GM06990 (cell line): Measurements from ENCODE around the gene INPP4A.

Experiments used
- DNase-seq: peaks from one replicate; pipeline ENCODE4 v3.0.0-alpha.2; 2011; ENCODE audit not compliant: insufficient read length; ENCODE audit errors: extremely low read depth
- H3K27me3 ChIP-seq: replicated peaks from 2 replicates; pipeline ENCODE4 v1.6.0; 2011; ENCODE audit warnings: low read length; ENCODE audit not compliant: control insufficient read depth, insufficient read depth
- H3K36me3 ChIP-seq: 2 replicates; pipeline ENCODE4 v1.5.1; 2011; ENCODE audit warnings: low read length; ENCODE audit not compliant: control insufficient read depth, insufficient read depth
- H3K4me3 ChIP-seq: replicated peaks from 2 replicates; pipeline ENCODE4 v1.5.1; 2011; ENCODE audit warnings: low read depth, mild to moderate bottlenecking, control low read depth, low read length
- CTCF ChIP-seq: IDR thresholded peaks from 2 replicates; pipeline ENCODE4 v1.5.1; 2011; ENCODE audit warnings: low read length, control low read depth, mild to moderate bottlenecking, inconsistent platforms; ENCODE audit not compliant: insufficient read depth, poor library complexity, severe bottlenecking

INPP4A gene

GRCh38 chr2:98559581-98559980, 114.9 kb downstream of the INPP4A start:
- no peak overlapping the region for H3K4me3 ChIP-seq
- H3K27me3 ChIP-seq = no peaks in the 10 kb centered on the region
- no peak for DNase-seq
- TF ChIP-seq CTCF = no peak
- H3K36me3 ChIP-seq = peaks cover 34% of the 10 kb centered on the region

DNA sequence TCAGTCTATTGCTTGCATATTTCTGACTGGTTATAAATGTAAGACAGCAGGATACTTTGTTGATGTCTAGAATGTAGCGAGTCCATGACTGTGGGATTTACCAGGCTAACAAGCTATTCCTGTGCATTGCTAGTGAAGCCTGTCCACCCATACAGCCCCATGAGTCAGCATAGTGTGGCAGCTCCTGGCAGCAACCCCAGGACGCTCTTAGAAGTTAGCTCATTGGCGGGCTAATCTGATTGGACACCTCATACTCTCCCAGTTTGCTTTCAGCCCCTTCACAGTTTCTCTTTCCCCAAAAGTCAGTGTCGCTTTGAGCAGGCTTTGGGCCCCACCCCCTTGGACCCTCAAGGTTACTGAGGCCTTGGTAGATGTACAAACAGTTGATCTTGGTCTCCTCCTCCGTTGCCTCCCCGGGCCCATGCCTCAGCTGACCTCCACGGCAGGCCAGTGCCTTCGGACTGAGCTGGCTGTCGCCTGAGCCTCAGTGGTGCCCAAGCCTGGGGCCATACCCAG, 115.7 kb downstream of the INPP4A start:
- Histone ChIP-seq H3K36me3 (peaks cover 33% of the 10 kb centered on the region), H3K27me3 (no peaks in the 10 kb centered on the region), H3K4me3 (no peak overlapping the region)
- no peak for DNase-seq
- no peak for TF ChIP-seq CTCF

DNA sequence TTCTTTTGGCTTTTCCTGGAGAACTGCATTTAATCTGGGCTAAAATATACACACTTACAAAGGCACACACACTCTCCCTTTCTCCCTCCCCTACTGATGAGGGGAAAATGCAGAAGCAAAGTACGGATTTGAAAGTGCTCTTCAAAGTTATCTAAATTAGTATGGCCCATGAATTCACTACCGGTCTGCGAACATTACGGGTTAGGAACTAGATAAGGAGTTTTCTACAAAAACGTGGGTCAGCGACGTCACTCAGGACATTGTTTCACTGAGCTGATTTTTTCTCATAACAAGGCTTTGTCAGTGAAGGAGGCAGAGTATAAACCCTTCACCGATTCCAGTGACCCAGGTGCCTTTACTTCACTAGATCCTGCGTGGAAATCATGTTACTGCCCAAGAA, 116.4 kb downstream of the INPP4A start:
- no peak for DNase-seq
- Histone ChIP-seq H3K36me3 (peaks cover 31% of the 10 kb centered on the region), H3K27me3 (no peaks in the 10 kb centered on the region), H3K4me3 (no peak overlapping the region)
- TF ChIP-seq CTCF = no peak

DNA sequence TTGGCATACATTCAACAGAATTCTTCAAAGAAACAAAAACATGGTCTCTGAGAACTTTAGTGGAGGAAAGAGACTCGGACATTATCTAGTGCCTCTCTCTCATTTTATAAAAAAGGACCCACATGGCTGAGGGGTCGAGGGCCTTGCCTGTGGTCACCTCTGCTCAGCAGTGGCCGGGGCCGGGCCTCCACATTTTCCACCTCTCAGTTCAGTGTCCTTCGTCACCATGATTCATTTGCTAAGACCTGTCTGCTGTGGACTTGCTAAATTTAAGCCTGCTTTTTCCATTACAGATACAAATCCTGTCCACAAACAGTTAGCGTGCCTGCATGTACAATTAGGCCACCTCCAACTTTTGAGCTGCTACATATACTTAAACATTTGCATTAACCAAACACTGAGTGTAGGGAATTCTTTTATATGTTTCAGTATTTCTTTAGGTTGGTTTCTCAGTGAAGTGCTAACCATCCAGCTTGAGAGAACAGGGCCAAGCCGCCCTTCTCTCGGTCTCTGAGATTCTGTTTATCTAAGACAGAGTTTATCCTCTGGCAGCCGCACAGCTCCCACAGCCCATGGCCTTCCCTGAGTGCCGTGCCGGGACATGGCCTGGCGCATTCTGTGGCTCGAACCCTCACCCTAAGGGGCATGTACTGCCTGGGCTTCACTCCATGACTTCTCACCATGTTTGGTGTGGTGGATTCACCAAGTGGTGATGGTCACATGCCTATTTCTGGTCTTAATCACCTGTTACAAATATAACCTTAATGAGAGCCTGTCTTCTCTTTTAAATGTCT, 117.4 kb downstream of the INPP4A start:
- no peak for TF ChIP-seq CTCF
- Histone ChIP-seq H3K27me3 (no peaks in the 10 kb centered on the region), H3K4me3 (no peak overlapping the region), H3K36me3 (peaks cover 35% of the 10 kb centered on the region)
- DNase-seq = no peak

DNA sequence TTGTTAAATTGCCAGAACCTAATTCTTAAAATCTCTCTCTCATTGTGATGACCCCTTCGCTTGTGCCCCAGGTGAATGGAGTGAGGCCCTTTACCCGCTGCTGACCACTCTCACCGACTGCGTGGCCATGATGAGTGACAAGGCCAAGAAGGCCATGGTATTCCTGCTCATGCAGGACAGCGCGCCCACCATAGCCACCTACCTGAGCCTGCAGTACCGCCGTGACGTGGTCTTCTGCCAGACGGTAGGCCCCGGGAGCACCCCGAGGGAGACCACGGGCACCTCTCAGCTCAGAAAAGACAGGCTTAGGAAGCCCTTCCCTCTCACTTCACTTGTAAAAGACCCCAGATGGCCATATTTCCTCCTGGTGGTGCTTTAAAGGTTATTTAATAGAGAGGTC, 118.7 kb downstream of the INPP4A start:
- Histone ChIP-seq H3K4me3 (no peak overlapping the region), H3K36me3 (peaks cover 43% of the 10 kb centered on the region), H3K27me3 (no peaks in the 10 kb centered on the region)
- no peak for TF ChIP-seq CTCF
- DNase-seq = no peak
